HFF-Myc (cell line): ENCODE measurements around the gene SLC35F1.

Source experiments
- DNase-seq: peaks from one replicate; pipeline ENCODE4 v3.0.0-alpha.2; 2011; ENCODE audit warnings: low read depth; ENCODE audit errors: extremely low read depth
- H3K4me3 ChIP-seq: replicated peaks from 2 replicates; pipeline ENCODE4 v1.5.1; 2011; ENCODE audit warnings: low read depth, mild to moderate bottlenecking, control low read depth, low read length
- TF ChIP-seq, protein P1 (sequence below): IDR thresholded peaks from 2 replicates; pipeline ENCODE4 v1.5.1; 2012; ENCODE audit warnings: mild to moderate bottlenecking, low read depth, low read length, control low read depth; ENCODE audit errors: missing control alignments

SLC35F1 gene

DNA sequence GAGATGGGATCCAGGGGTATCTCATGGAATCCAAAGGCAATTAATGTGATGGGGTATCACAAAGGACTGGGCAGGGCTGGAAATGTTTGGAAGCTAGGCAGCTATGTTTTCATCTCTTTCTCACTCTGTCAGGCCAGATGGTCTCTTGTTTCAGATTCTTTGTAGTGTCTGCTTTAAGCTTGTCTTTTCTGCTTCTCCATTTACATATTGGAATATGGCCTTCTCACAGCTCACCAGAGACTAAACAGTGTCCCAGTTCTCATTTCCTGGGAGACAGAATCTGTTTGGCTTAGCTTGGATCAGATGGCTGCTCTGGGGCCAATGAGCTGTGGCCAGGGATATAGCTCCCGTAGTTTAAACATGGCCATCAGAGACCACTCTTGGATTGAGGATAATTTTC, 78.9 kb downstream of the SLC35F1 start:
- TF ChIP-seq, protein P1, sequence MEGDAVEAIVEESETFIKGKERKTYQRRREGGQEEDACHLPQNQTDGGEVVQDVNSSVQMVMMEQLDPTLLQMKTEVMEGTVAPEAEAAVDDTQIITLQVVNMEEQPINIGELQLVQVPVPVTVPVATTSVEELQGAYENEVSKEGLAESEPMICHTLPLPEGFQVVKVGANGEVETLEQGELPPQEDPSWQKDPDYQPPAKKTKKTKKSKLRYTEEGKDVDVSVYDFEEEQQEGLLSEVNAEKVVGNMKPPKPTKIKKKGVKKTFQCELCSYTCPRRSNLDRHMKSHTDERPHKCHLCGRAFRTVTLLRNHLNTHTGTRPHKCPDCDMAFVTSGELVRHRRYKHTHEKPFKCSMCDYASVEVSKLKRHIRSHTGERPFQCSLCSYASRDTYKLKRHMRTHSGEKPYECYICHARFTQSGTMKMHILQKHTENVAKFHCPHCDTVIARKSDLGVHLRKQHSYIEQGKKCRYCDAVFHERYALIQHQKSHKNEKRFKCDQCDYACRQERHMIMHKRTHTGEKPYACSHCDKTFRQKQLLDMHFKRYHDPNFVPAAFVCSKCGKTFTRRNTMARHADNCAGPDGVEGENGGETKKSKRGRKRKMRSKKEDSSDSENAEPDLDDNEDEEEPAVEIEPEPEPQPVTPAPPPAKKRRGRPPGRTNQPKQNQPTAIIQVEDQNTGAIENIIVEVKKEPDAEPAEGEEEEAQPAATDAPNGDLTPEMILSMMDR, result no peak
- DNase-seq, result no peak
- no peak overlapping the region for H3K4me3 ChIP-seq

DNA sequence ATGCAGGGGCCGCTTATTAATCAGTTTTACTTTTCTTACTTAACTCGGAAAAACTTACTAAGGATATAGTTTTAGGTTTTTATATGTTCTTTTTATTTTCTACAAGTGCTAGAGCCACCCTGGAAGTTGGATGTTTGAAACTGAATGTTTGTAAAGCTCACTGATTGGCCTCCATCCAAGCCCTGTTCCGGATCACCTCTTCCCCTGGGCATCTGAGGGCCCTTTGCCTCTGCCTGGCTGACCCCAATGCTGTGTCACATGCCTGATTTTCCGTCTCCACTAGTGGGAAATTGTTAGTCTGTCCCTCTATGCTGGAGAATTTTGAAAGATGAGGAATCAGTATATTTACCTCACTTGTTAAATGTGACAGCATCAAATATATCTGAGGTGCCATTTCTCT, 79.3 kb downstream of the SLC35F1 start:
- DNase-seq, result no peak
- H3K4me3 ChIP-seq, result no peak overlapping the region
- TF ChIP-seq, protein P1, result no peak

DNA sequence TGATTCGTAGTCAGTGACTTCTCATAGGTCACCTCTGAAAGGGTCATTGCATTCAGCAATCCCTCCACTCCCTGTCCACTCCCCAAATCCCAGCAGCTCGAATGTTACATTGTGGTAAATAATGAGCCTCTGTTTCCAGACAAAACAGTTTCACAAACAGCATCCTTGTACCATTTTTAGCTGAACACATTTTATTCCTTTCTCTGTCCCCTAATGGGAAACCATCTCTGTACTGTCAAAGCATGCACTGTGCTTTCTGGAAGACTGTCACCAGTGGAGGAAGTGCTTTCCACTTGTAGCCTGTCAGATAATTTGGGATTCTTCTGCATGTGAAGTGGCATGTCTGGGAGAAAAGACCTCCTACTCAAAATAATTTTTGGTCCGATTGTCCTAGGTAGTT, 82.0 kb downstream of the SLC35F1 start:
- no peak overlapping the region for H3K4me3 ChIP-seq
- TF ChIP-seq, protein P1, result no peak
- DNase-seq, result no peak

DNA sequence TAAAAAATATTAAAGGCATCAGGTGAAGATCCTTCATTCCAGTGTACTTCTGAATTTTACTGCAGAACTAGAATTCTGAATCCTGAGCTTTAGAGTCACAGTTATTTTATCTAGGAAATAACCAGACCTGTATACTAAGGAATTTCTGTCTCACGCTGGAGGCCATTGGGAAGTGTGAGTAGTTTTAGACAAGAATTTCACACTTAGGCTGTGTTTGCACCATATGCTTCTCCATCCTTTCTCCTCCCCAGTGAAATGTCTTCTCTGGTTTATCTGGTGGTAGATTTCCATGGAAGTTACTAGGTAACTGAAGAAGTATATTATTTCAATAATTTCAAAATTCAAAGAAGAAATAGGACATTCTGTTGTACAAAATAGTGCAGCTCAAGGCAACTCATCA, 83.1 kb downstream of the SLC35F1 start:
- DNase-seq, result no peak
- no peak overlapping the region for H3K4me3 ChIP-seq
- TF ChIP-seq, protein P1, result no peak

DNA sequence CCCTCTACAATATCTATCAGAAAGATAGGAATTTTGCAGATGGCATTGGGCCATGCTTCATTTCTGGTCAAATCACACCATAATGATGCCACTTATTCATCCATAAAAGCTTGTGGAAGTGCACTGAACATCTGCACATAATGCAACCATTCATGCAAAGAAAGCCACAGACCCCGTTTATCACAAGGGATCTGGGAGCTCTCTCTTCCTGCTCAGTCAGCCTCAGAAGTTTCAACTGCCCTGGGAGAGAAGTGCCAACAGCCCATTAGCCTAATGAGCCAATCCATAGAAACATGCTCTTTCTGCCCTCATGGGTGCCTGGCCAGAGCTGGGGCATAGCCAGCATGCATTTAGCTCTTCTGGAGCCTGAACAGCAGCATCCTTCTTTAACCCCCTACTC, 85.8 kb downstream of the SLC35F1 start:
- no peak for DNase-seq
- H3K4me3 ChIP-seq, result no peak overlapping the region
- TF ChIP-seq, protein P1, result no peak

DNA sequence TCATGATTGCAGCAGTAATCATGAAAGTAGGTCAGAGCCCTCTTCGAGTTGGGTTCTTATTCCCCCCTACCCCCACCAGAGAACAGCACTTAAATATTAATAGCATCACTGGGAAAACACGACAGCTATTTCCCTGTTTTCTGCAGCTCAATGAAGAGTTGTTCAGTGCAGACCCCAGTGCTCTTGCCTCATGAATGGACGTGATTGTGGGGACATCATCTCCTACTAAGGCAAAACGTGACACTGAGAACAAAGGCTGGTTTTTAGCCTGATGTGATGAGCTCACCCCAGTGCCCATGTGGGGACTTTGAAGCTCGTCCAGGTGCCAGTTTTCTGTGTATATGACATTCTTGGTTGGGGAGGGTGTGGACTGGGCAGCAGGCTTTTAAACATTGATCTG, 105.9 kb downstream of the SLC35F1 start:
- no peak overlapping the region for H3K4me3 ChIP-seq
- TF ChIP-seq, protein P1, result no peak
- no peak for DNase-seq

DNA sequence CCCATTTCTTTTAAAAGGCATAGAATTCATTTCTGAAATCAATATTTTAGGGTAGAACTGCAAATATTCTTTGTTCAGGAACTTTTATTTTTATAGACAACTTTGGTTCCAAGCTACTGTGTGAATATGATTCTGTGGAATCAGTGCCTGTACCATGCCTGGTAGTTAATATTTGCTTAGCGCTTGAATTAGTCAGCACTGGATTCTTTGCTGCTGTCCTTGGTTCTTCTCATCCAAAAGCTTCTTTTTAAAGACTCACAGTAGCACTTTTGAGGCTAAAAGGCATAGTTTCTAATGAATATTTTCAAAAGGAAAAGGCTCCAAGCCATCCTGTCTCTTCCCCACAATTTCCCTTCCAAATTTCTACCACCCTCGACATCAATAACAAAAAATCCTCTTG, 109.5 kb downstream of the SLC35F1 start:
- DNase-seq, result no peak
- TF ChIP-seq, protein P1, result no peak
- no peak overlapping the region for H3K4me3 ChIP-seq
